PC-3 (cell line): ENCODE measurements around the gene DCANP1. TPM values are rescaled to one million over a fixed set of nuclear protein-coding genes. Genes with fewer than 3 reads are reported as not detected.

Experiments
- ATAC-seq: fragments of 200-7000 bp; cut with Tn5 transposase; 2 replicates; pipeline ENCODE4 v1.9.1; 2020; ENCODE audit warnings: mild to moderate bottlenecking, moderate library complexity
- BruUV-seq: library from RNA; stranded (reverse); fragments of 400-500 nt; replicated peaks from 2 replicates; lab custom pipeline; 2021; lab: Mats Ljungman, UMichigan
- CTCF ChIA-PET: fragments of 300-600 bp; sonication (Branson Sonifier 250); formaldehyde crosslinking; loops from one replicate; lab custom pipeline; 2022; ENCODE audit warnings: antibody characterized with exemption; lab: Charles Lee
- POLR2A ChIA-PET: fragments of 300-600 bp; sonication (Branson Sonifier 250); formaldehyde crosslinking; loops from one replicate; lab custom pipeline; 2022; ENCODE audit warnings: antibody characterized with exemption; ENCODE audit not compliant: unreplicated experiment; lab: Charles Lee
- DNase-seq: peaks from one replicate; pipeline ENCODE4 v3.0.0-alpha.2; 2015
- H2AFZ ChIP-seq: fragments of 300-600 bp; sonication (generic); 2 replicates; pipeline ENCODE4 v1.6.0; 2016; ENCODE audit warnings: antibody characterized with exemption, low read length
- H3F3A ChIP-seq: fragments of 300-600 bp; sonication (generic); one replicate; pipeline ENCODE4 v1.6.0; 2017; ENCODE audit warnings: antibody characterized with exemption, low read length, control low read depth, mild to moderate bottlenecking; ENCODE audit not compliant: unreplicated experiment
- H3K27ac ChIP-seq: fragments of 300-600 bp; sonication (generic); 2 replicates; pipeline ENCODE4 v1.5.1; 2016; ENCODE audit warnings: mild to moderate bottlenecking, low read length
- H3K27me3 ChIP-seq: fragments of 300-600 bp; sonication (generic); 2 replicates; pipeline ENCODE4 v1.6.1; 2016; ENCODE audit warnings: low read length, mixed read lengths
- H3K36me3 ChIP-seq: fragments of 300-600 bp; sonication (generic); 2 replicates; pipeline ENCODE4 v1.6.1; 2016; ENCODE audit warnings: low read depth, mixed run types, low read length, mixed read lengths
- H3K4me1 ChIP-seq: fragments of 300-600 bp; sonication (generic); 2 replicates; pipeline ENCODE4 v1.5.1; 2016; ENCODE audit warnings: low read length; ENCODE audit not compliant: insufficient read depth
- H3K4me2 ChIP-seq: fragments of 300-600 bp; sonication (generic); 2 replicates; pipeline ENCODE4 v1.6.0; 2016; ENCODE audit warnings: low read length
- H3K4me3 ChIP-seq: fragments of 300-600 bp; sonication (generic); 2 replicates; pipeline ENCODE4 v1.5.1; 2016; ENCODE audit warnings: mild to moderate bottlenecking, low read length, mixed read lengths
- H3K79me2 ChIP-seq: fragments of 300-600 bp; sonication (generic); 2 replicates; pipeline ENCODE4 v1.6.1; 2017; ENCODE audit warnings: low read length, mixed read lengths
- H3K9ac ChIP-seq: fragments of 300-600 bp; sonication (generic); 2 replicates; pipeline ENCODE4 v1.6.0; 2016; ENCODE audit warnings: mild to moderate bottlenecking, low read length
- H3K9me2 ChIP-seq: fragments of 300-600 bp; sonication (generic); replicated peaks from 2 replicates; pipeline ENCODE4 v1.6.1; 2016; ENCODE audit warnings: mixed run types, low read length, mixed read lengths
- H3K9me3 ChIP-seq: fragments of 300-600 bp; sonication (generic); 2 replicates; pipeline ENCODE4 v1.6.1; 2016; ENCODE audit warnings: low read length, mixed read lengths
- H4K20me1 ChIP-seq: fragments of 300-600 bp; sonication (generic); 2 replicates; pipeline ENCODE4 v1.6.1; 2016; ENCODE audit warnings: low read length, mixed read lengths
- EZH2 ChIP-seq: fragments of 300-600 bp; sonication (generic); IDR thresholded peaks from one replicate; pipeline ENCODE4 v1.6.1; 2017; ENCODE audit warnings: antibody characterized with exemption, mild to moderate bottlenecking, low read length; ENCODE audit not compliant: unreplicated experiment
- EZH2phosphoT487 ChIP-seq: fragments of 300-600 bp; sonication (generic); IDR thresholded peaks from 2 replicates; pipeline ENCODE4 v1.6.1; 2018; ENCODE audit warnings: mild to moderate bottlenecking, antibody characterized with exemption, low read length, borderline replicate concordance
- intact Hi-C: fragments of 100-400 bp; cut with micrococcal nuclease; formaldehyde crosslinking; loops from 2 replicates; pipeline ENCODE4 v1.9.0; 2023
- total RNA-seq: library from RNA; depleted of rRNA; stranded (reverse); fragments of >200 nt; gene quantifications from 2 replicates; pipeline ENCODE4 v1.2.3, GENCODE V29; 2014
- TF ChIP-seq, protein P1 (sequence below): fragments of 300-600 bp; sonication (generic); conservative IDR thresholded peaks from 2 replicates; pipeline ENCODE4 v1.5.1; 2017; ENCODE audit warnings: antibody characterized with exemption, low read depth, mild to moderate bottlenecking, low read length

DCANP1 gene
- total RNA-seq, 1 experiment from 2014 or later: not detected

DNA sequence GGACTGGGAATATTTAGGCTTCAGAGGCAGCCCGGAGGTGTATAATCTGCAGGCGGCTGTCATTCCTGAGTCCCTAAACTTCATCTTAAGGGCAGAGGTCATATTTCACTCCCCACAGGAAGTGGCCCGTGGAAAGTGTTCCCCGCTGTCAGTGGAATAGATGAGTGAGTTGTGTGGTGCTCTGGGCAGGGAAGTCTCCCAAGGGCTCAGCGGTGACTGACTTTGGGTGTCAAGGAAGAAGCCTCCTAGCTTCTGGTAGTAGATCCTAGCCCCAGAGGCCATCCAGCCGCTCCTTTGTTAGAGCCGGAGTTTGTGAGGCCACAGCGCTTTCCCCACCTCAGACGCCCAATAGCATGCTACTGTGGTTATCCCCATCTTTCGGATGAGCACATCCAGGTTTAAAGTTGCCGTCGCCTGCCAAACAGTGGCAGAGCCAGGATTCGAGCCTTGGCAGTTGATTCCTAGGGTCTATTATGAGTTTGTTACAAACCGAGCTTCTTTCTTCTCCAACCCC lies 43.9 kb upstream of the DCANP1 start:
- POLR2A ChIA-PET: no interaction called here
- no peak for ATAC-seq
- no TSS peak for BruUV-seq

DNA sequence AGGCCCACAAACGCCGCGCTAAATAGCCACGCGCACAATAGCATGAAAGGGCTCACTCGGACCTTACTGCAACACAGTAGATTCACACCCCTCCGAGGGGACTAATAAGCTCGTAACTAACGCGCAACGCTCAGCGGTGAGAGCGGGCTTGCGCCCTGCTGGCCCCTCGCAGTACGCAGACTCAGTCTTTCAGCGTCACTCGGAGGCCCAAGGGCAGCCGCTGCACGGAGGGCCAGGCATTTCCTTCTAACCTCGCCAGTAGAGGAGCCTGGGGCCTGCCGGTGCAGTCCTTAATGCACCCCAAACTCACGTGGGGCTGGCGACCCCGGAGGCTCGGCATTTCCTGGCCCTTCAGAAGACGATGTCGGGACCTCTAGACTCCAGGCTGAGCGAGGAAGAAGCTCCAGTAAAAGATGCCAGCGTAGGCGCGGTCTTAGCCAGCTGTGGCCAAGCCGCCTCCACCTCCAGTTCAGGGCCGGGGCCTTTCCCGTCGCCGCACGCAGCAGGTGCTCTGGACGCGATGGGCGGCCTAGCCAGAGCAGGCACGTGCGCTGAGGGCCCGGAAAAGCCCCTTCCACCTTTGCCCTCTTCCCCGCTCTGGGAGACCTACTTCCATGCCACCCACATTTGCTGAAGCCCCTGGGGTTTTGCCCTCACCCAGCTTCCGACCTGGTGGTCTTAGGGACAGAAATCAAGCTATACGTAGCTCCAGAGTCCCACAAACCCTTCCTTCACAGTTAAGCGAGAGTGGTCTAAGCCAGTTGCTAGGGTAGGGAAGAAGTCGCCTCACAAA lies 43.3 kb upstream of the DCANP1 start:
- H4K20me1 ChIP-seq: no peaks in the 10 kb centered on the region
- H3K27me3 ChIP-seq: no peaks in the 10 kb centered on the region
- BruUV-seq: no TSS peak
- no peaks in the 10 kb centered on the region for H3K79me2 ChIP-seq
- no peak overlapping the region for H2AFZ ChIP-seq
- no peak overlapping the region for H3K27ac ChIP-seq
- ChIA-PET CTCF (no interaction called here), POLR2A (no interaction called here)
- H3K9me2 ChIP-seq: no peaks in the 10 kb centered on the region
- no peaks in the 10 kb centered on the region for H3F3A ChIP-seq
- H3K4me2 ChIP-seq: no peak overlapping the region
- no peak for TF ChIP-seq EZH2phosphoT487
- TF ChIP-seq EZH2: no peak
- TF ChIP-seq, protein P1, sequence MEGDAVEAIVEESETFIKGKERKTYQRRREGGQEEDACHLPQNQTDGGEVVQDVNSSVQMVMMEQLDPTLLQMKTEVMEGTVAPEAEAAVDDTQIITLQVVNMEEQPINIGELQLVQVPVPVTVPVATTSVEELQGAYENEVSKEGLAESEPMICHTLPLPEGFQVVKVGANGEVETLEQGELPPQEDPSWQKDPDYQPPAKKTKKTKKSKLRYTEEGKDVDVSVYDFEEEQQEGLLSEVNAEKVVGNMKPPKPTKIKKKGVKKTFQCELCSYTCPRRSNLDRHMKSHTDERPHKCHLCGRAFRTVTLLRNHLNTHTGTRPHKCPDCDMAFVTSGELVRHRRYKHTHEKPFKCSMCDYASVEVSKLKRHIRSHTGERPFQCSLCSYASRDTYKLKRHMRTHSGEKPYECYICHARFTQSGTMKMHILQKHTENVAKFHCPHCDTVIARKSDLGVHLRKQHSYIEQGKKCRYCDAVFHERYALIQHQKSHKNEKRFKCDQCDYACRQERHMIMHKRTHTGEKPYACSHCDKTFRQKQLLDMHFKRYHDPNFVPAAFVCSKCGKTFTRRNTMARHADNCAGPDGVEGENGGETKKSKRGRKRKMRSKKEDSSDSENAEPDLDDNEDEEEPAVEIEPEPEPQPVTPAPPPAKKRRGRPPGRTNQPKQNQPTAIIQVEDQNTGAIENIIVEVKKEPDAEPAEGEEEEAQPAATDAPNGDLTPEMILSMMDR: no peak
- peaks cover 47% of the 10 kb centered on the region for H3K4me1 ChIP-seq
- no peaks in the 10 kb centered on the region for H3K36me3 ChIP-seq
- no peaks in the 10 kb centered on the region for H3K9me3 ChIP-seq
- no peak overlapping the region for H3K4me3 ChIP-seq
- DNase-seq (no peak), ATAC-seq (no peak)
- intact Hi-C loops: no loop called here
- no peak overlapping the region for H3K9ac ChIP-seq

More for the DNA sequence above, 43.9 kb upstream of the DCANP1 start:
- H3K4me3 ChIP-seq: no peak overlapping the region
- peaks cover 47% of the 10 kb centered on the region for H3K4me1 ChIP-seq
- no peaks in the 10 kb centered on the region for H4K20me1 ChIP-seq
- no peaks in the 10 kb centered on the region for H3K27me3 ChIP-seq
- no peaks in the 10 kb centered on the region for H3K9me3 ChIP-seq
- H2AFZ ChIP-seq: no peak overlapping the region
- H3K36me3 ChIP-seq: no peaks in the 10 kb centered on the region
- H3F3A ChIP-seq: no peaks in the 10 kb centered on the region
- no peak for DNase-seq
- H3K27ac ChIP-seq: no peak overlapping the region
- CTCF ChIA-PET: no interaction called here
- intact Hi-C loops: no loop called here
- no peaks in the 10 kb centered on the region for H3K9me2 ChIP-seq
- TF ChIP-seq EZH2 (no peak), EZH2phosphoT487 (no peak)
- TF ChIP-seq, protein P1: no peak
- H3K4me2 ChIP-seq: no peak overlapping the region
- no peak overlapping the region for H3K9ac ChIP-seq
- H3K79me2 ChIP-seq: no peaks in the 10 kb centered on the region
